Progenitor cell of endocrine pancreas (in vitro differentiated cells): ENCODE data around the gene PRDM13. TPM values are rescaled to one million over a fixed set of nuclear protein-coding genes. Genes with fewer than 3 reads are reported as not detected.
A peak's percentile ranks its signal among the peaks of the same experiment; 100 is the strongest.

Experiments
- DNase-seq: peaks from one replicate; pipeline ENCODE4 v3.0.0; 2021; ENCODE audit warnings: low spot score; ENCODE audit not compliant: unreplicated experiment
- H3K27ac Mint-ChIP-seq: 2 replicates; pipeline ENCODE4 v1.8.0; 2021; ENCODE audit warnings: mild to moderate bottlenecking, moderate library complexity, mixed read lengths
- H3K27me3 Mint-ChIP-seq: 2 replicates; pipeline ENCODE4 v1.8.0; 2021; ENCODE audit warnings: mixed read lengths
- H3K36me3 Mint-ChIP-seq: 2 replicates; pipeline ENCODE4 v1.8.0; 2022; ENCODE audit warnings: mixed read lengths; ENCODE audit not compliant: insufficient read depth
- H3K4me1 Mint-ChIP-seq: 2 replicates; pipeline ENCODE4 v1.8.0; 2021; ENCODE audit warnings: low read depth, mixed read lengths
- H3K4me3 Mint-ChIP-seq: 2 replicates; pipeline ENCODE4 v1.8.0; 2021; ENCODE audit warnings: low read depth, mild to moderate bottlenecking, moderate library complexity, mixed read lengths
- H3K9me3 Mint-ChIP-seq: 2 replicates; pipeline ENCODE4 v1.8.0; 2021; ENCODE audit warnings: low read depth, mixed read lengths
- total RNA-seq: library from RNA; stranded (reverse); gene quantifications from 2 replicates; pipeline ENCODE4 v1.2.1, GENCODE V29; 2021
- TF ChIP-seq, protein P1 (sequence below): fragments of 200-600 bp; sonication (generic); IDR thresholded peaks from one replicate; pipeline ENCODE4 v1.5.0; 2021; ENCODE audit warnings: antibody characterized with exemption, mild to moderate bottlenecking; ENCODE audit not compliant: unreplicated experiment

PRDM13 gene
- total RNA-seq, 1 donor from 2014 or later: not detected

DNA sequence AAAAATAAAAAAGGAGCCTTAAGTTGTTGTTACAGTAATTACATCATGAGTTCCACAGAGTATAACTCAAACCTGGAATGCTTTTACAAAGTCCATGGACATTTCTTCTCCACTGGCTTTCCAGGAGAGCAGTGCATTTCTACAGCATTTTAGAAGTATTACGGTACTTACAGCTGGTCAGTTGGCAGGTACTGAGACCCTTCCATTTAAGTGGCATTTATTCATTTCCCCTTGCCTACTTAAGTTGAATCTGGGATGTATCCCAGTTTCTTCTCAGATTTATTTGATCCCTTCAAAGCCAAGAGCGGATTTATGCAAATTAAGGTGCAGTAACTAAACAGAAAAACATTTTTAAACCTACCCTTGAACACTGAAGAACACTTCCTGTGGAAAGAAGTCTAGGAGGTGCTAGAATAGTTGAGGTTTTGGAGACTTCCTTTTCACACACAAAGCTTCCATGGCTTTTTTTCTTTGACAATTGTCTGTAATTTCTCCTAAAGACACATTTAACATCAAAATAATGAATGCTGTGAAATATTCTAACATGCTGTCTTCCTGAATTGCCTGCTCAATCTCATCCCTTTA is 3.4 kb downstream of the PRDM13 start:
- Mint-ChIP-seq H3K9me3 (no peaks in the 10 kb centered on the region), H3K36me3 (no peaks in the 10 kb centered on the region), H3K4me3 (no peak overlapping the region), H3K27me3 (peaks cover 89% of the 10 kb centered on the region), H3K4me1 (peaks cover 2% of the 10 kb centered on the region), H3K27ac (no peak overlapping the region)
- TF ChIP-seq, protein P1, sequence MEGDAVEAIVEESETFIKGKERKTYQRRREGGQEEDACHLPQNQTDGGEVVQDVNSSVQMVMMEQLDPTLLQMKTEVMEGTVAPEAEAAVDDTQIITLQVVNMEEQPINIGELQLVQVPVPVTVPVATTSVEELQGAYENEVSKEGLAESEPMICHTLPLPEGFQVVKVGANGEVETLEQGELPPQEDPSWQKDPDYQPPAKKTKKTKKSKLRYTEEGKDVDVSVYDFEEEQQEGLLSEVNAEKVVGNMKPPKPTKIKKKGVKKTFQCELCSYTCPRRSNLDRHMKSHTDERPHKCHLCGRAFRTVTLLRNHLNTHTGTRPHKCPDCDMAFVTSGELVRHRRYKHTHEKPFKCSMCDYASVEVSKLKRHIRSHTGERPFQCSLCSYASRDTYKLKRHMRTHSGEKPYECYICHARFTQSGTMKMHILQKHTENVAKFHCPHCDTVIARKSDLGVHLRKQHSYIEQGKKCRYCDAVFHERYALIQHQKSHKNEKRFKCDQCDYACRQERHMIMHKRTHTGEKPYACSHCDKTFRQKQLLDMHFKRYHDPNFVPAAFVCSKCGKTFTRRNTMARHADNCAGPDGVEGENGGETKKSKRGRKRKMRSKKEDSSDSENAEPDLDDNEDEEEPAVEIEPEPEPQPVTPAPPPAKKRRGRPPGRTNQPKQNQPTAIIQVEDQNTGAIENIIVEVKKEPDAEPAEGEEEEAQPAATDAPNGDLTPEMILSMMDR: no peak
- no peak for DNase-seq

DNA sequence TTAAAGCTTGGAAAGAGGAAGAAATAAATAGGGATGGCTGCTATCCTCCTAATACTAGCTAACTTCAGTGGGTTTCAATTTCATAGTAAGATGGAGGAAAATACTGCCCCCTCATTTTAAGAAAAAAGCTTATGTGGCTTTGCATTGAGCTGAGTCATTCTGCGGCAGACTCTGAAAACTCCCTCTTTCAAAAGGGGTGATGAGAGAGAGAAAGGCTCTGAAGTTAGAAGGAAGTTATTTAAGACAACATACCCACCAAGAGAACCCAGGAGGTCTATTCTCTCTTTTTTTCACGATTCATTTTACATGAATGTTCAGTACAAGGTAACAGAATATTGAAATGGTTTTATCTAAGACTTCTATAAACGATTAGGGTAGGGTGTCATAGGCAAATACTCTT is 4.5 kb downstream of the PRDM13 start:
- TF ChIP-seq, protein P1: no peak
- no peaks in the 10 kb centered on the region for H3K36me3 Mint-ChIP-seq
- no peak overlapping the region for H3K27ac Mint-ChIP-seq
- peaks cover 89% of the 10 kb centered on the region for H3K27me3 Mint-ChIP-seq
- no peak for DNase-seq
- H3K9me3 Mint-ChIP-seq: no peaks in the 10 kb centered on the region
- peaks cover 2% of the 10 kb centered on the region for H3K4me1 Mint-ChIP-seq
- no peak overlapping the region for H3K4me3 Mint-ChIP-seq

DNA sequence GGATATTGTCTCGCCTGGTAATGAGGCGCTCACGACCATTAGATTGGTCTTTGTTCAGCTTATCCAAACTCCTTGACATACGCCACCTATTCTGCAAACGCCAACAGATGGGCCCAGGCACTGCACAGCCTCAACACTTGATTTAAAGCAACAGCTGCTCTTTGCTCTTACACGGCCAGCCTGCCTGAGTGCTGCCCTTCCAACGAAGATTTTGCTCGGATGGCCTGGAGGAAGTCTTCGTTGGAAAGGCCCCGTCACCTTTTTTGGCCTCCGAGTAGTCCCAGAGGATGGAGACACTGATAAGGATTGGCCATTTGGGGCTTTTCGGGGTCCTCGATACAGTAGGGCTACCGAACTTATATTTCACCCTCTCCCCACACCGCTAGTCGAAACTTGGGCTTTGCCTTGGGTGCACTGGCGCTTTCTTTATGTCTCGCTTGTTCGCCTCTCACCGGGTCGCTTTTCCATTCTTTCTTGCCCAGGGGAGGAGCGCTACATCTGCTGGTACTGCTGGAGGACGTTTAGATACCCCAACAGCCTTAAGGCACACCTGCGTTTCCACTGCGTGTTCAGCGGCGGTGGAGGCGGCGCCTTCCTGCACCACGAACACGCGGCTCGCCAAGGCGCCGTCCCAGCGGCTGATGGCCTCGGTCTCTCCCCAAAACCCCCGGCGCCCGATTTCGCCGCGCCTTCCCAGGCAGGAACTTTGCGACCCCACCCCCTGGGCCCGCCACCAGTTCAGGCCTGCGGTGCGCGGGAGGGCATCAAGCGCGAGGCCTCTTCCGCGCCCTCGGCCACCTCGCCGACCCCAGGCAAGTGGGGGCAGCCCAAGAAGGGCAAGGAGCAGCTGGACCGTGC is 6.1 kb downstream of the PRDM13 start:
- no peak overlapping the region for H3K27ac Mint-ChIP-seq
- H3K9me3 Mint-ChIP-seq: no peaks in the 10 kb centered on the region
- H3K36me3 Mint-ChIP-seq: no peaks in the 10 kb centered on the region
- H3K4me1 Mint-ChIP-seq: peaks cover 2% of the 10 kb centered on the region
- DNase-seq: no peak
- H3K27me3 Mint-ChIP-seq: peaks cover 90% of the 10 kb centered on the region
- no peak overlapping the region for H3K4me3 Mint-ChIP-seq
- TF ChIP-seq, protein P1: no peak

DNA sequence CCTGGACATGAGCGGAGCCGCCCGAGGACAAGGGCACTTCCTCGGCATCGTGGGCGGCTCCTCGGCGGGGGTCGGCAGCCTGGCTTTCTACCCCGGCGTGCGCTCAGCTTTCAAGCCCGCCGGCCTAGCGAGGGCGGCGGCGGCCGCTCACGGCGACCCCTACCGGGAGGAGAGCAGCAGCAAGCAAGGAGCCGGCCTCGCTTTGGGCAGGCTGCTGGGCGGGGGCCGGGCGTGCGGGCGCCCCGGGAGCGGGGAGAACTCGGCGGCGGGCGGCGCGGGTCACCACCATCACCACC is 6.7 kb downstream of the PRDM13 start:
- no peak overlapping the region for H3K4me3 Mint-ChIP-seq
- DNase-seq: no peak
- H3K4me1 Mint-ChIP-seq: peaks cover 2% of the 10 kb centered on the region
- H3K27me3 Mint-ChIP-seq: peaks cover 90% of the 10 kb centered on the region
- no peaks in the 10 kb centered on the region for H3K36me3 Mint-ChIP-seq
- H3K9me3 Mint-ChIP-seq: no peaks in the 10 kb centered on the region
- no peak overlapping the region for H3K27ac Mint-ChIP-seq
- TF ChIP-seq, protein P1: peak; percentile 66

DNA sequence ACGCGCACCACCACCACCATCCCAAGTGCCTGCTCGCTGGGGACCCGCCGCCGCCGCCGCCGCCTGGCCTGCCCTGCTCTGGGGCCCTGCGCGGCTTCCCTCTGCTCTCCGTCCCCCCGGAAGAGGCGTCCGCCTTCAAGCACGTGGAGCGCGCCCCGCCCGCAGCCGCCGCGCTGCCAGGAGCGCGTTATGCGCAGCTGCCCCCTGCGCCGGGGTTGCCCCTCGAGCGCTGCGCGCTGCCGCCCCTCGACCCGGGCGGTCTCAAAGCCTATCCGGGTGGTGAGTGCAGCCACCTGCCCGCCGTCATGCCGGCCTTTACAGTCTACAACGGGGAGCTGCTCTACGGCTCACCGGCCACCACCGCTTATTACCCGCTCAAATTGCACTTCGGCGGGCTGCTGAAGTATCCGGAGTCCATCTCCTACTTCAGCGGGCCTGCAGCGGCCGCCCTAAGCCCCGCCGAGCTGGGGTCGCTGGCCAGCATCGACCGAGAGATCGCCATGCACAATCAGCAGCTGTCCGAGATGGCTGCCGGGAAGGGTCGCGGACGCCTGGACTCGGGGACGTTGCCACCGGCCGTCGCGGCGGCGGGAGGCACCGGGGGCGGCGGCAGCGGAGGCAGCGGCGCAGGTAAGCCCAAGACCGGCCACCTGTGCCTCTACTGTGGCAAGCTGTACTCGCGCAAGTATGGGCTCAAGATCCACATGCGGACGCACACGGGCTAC is 7.2 kb downstream of the PRDM13 start:
- peak overlapping the region; percentile 60 for H3K4me3 Mint-ChIP-seq
- H3K27me3 Mint-ChIP-seq: peaks cover 89% of the 10 kb centered on the region
- H3K36me3 Mint-ChIP-seq: no peaks in the 10 kb centered on the region
- H3K27ac Mint-ChIP-seq: no peak overlapping the region
- DNase-seq: no peak
- H3K9me3 Mint-ChIP-seq: no peaks in the 10 kb centered on the region
- TF ChIP-seq, protein P1: no peak
- H3K4me1 Mint-ChIP-seq: peaks cover 2% of the 10 kb centered on the region
